IPS-NIHi11 (cell line): Measurements from ENCODE around the gene NR2E1.

Source experiments
- DNase-seq: peaks from one replicate; pipeline ENCODE4 v3.0.0; 2012; ENCODE audit warnings: mixed read lengths, low spot score

The NR2E1 gene

GRCh38 chr6:108165714-108166663 is at the start of gene NR2E1:
Gene NR2E1 (plus strand): TSS chr6:108166022. CDS start chr6:108166766, 744 bp downstream.
- peak; percentile 55 for DNase-seq

GRCh38 chr6:108116546-108117426 is 49.0 kb upstream of the NR2E1 start:
- DNase-seq = no peak

- peak; percentile 64 for DNase-seq
Observed at GRCh38 chr6:108117427-108118358, 48.1 kb upstream of the NR2E1 start.

- no peak for DNase-seq
Observed at GRCh38 chr6:108118359-108118724, 47.5 kb upstream of the NR2E1 start.

GRCh38 chr6:108118810-108119768 is 46.7 kb upstream of the NR2E1 start:
- peak; percentile 60 for DNase-seq

- DNase-seq = no peak
Observed at GRCh38 chr6:108119769-108120141, 46.1 kb upstream of the NR2E1 start.

- no peak for DNase-seq
Observed at GRCh38 chr6:108120311-108120710, 45.5 kb upstream of the NR2E1 start.

GRCh38 chr6:108121612-108122011 is 44.2 kb upstream of the NR2E1 start:
- DNase-seq = no peak

GRCh38 chr6:108123481-108123929 is 42.3 kb upstream of the NR2E1 start:
- no peak for DNase-seq

GRCh38 chr6:108123946-108124345 is 41.9 kb upstream of the NR2E1 start:
- DNase-seq = peak; percentile 43

- no peak for DNase-seq
Observed at GRCh38 chr6:108127056-108127455, 38.8 kb upstream of the NR2E1 start.

GRCh38 chr6:108127826-108128225 is 38.0 kb upstream of the NR2E1 start:
- DNase-seq = no peak

- DNase-seq = no peak
Observed at GRCh38 chr6:108130262-108130661, 35.6 kb upstream of the NR2E1 start.

GRCh38 chr6:108132863-108133262 is 33.0 kb upstream of the NR2E1 start:
- no peak for DNase-seq

GRCh38 chr6:108133594-108134179 is 32.1 kb upstream of the NR2E1 start:
- peak; percentile 94 for DNase-seq

- DNase-seq = no peak
Observed at GRCh38 chr6:108134213-108134970, 31.4 kb upstream of the NR2E1 start.

- DNase-seq = no peak
Observed at GRCh38 chr6:108142240-108142639, 23.6 kb upstream of the NR2E1 start.

GRCh38 chr6:108145639-108146038 is 20.2 kb upstream of the NR2E1 start:
- no peak for DNase-seq

GRCh38 chr6:108152446-108152845 is 13.4 kb upstream of the NR2E1 start:
- no peak for DNase-seq
